Hepatocyte (in vitro differentiated cells): ENCODE results near the gene PIGU. TPM values are rescaled to one million over a fixed set of nuclear protein-coding genes. Genes with fewer than 3 reads are reported as not detected.
A peak's percentile ranks its signal among the peaks of the same experiment; 100 is the strongest.

Source experiments
- DNase-seq: peaks from one replicate; pipeline ENCODE4 v3.0.0-alpha.2; 2016; ENCODE audit warnings: low spot score
- H2AFZ ChIP-seq: fragments of 200-600 bp; sonication (generic); 2 replicates; pipeline ENCODE4 v1.6.0; 2016; ENCODE audit warnings: antibody characterized with exemption, mild to moderate bottlenecking
- H3K27ac ChIP-seq: fragments of 200-600 bp; sonication (generic); 2 replicates; pipeline ENCODE4 v1.5.1; 2016; ENCODE audit warnings: mild to moderate bottlenecking
- H3K27me3 ChIP-seq: fragments of 200-600 bp; sonication (generic); 2 replicates; pipeline ENCODE4 v1.6.1; 2016
- H3K36me3 ChIP-seq: fragments of 200-600 bp; sonication (generic); replicated peaks from 2 replicates; pipeline ENCODE4 v1.5.1; 2016; ENCODE audit warnings: low read depth; ENCODE audit not compliant: insufficient read depth
- H3K4me1 ChIP-seq: fragments of 200-600 bp; sonication (generic); 2 replicates; pipeline ENCODE4 v1.5.1; 2016; ENCODE audit warnings: mild to moderate bottlenecking, moderate library complexity; ENCODE audit not compliant: insufficient read depth
- H3K4me2 ChIP-seq: fragments of 200-600 bp; sonication (generic); 2 replicates; pipeline ENCODE4 v1.6.0; 2016
- H3K4me3 ChIP-seq: fragments of 200-600 bp; sonication (generic); 2 replicates; pipeline ENCODE4 v1.5.1; 2016; ENCODE audit warnings: mild to moderate bottlenecking
- H3K79me2 ChIP-seq: fragments of 200-600 bp; sonication (generic); 2 replicates; pipeline ENCODE4 v1.6.0; 2017; ENCODE audit warnings: mild to moderate bottlenecking
- H3K9me2 ChIP-seq: fragments of 200-600 bp; sonication (generic); replicated peaks from 2 replicates; pipeline ENCODE4 v1.6.0; 2017; ENCODE audit warnings: mild to moderate bottlenecking; ENCODE audit not compliant: insufficient read depth
- H3K9me3 ChIP-seq: fragments of 200-600 bp; sonication (generic); 2 replicates; pipeline ENCODE4 v1.5.1; 2016; ENCODE audit warnings: low read depth, mild to moderate bottlenecking
- H4K20me1 ChIP-seq: fragments of 200-600 bp; sonication (generic); 2 replicates; pipeline ENCODE4 v1.6.0; 2016; ENCODE audit warnings: mild to moderate bottlenecking; ENCODE audit not compliant: insufficient read depth, poor library complexity, severe bottlenecking
- EZH2 ChIP-seq: fragments of 200-600 bp; sonication (generic); IDR thresholded peaks from 2 replicates; pipeline ENCODE4 v1.6.1; 2016; ENCODE audit warnings: antibody characterized with exemption, mild to moderate bottlenecking, borderline replicate concordance
- EZH2phosphoT487 ChIP-seq: fragments of 200-600 bp; sonication (generic); IDR thresholded peaks from one replicate; pipeline ENCODE4 v1.6.1; 2018; ENCODE audit warnings: antibody characterized with exemption, mild to moderate bottlenecking, low read depth, moderate library complexity; ENCODE audit not compliant: unreplicated experiment, severe bottlenecking
- WGBS: methylation state at CpG from one replicate; pipeline ENCODE4 v1.1.6; 2016; ENCODE audit warnings: low lambda C conversion rate; ENCODE audit errors: missing lambda C conversion rate; 5-methylcytosine and 5-hydroxymethylcytosine counted together
- polyA plus RNA-seq: library from polyadenylated mRNA; unstranded; fragments of >200 nt; fragmentation: Nextera tagmentation; extraction: Ambion mirVana; gene quantifications from 2 replicates; pipeline ENCODE4 v1.2.1, GENCODE V29; 2016
- total RNA-seq: library from RNA; depleted of rRNA; stranded (reverse); fragments of >200 nt; gene quantifications from 2 replicates; pipeline ENCODE4 v1.2.3, GENCODE V29; 2014
- TF ChIP-seq, protein P1 (sequence below): fragments of 200-600 bp; sonication (generic); IDR thresholded peaks from 2 replicates; pipeline ENCODE4 v1.5.1; 2016; ENCODE audit warnings: antibody characterized with exemption, mild to moderate bottlenecking; ENCODE audit not compliant: poor library complexity

PIGU gene
- total and polyA plus RNA-seq, 2 experiments from 2014 or later = 19.3 to 31.5 TPM

DNA sequence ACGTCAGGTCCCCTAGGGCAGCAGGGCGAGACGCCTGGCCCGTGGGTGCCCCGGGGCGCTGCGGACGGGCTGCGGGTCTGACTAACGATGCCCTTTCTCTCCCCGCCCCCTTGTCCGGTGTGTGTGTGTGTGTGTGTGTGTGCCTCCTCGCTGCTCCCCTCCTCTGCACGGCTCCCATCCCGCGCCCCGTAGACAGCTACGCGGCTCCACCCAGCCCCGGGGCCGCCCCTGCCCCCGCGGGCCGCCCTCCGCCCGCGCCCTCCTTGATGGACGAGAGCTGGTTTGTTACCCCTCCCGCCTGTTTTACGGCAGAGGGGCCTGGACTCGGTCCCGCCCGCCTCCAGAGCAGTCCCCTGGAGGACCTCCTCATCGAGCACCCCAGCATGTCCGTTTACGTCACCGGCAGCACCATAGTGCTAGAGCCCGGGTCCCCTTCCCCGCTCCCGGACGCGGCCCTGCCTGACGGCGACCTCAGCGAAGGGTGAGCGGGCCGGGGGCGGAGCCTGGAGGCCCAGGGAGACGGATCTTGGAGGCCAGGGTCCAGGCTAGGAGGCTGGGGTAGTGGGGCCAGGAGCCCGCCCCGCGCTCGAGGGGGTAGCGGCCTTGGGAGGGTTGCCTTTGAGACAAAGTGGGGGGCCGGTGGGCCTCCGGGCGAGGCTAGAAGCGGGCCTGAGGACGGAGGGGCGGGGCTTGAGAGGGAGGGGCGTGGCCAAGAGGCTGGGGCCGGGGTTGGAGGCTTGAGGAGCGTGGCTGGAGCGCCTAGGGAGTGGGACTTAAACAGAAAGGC is 32.3 kb upstream of the PIGU start:
- no peaks in the 10 kb centered on the region for H3K27me3 ChIP-seq
- H3K4me1 ChIP-seq = peaks cover 17% of the 10 kb centered on the region
- no peaks in the 10 kb centered on the region for H3K9me3 ChIP-seq
- peak; percentile 88 for DNase-seq
- H3K4me2 ChIP-seq = peak overlapping the region; percentile 92
- H3K4me3 ChIP-seq = peak overlapping the region; percentile 87
- peak overlapping the region; percentile 86 for H3K27ac ChIP-seq
- WGBS = 1% methylated on average over 41 of the region's 64 CpGs
- H2AFZ ChIP-seq = peak overlapping the region; percentile 67
- H3K79me2 ChIP-seq = no peaks in the 10 kb centered on the region
- TF ChIP-seq EZH2 (no peak), EZH2phosphoT487 (no peak)
- TF ChIP-seq, protein P1, sequence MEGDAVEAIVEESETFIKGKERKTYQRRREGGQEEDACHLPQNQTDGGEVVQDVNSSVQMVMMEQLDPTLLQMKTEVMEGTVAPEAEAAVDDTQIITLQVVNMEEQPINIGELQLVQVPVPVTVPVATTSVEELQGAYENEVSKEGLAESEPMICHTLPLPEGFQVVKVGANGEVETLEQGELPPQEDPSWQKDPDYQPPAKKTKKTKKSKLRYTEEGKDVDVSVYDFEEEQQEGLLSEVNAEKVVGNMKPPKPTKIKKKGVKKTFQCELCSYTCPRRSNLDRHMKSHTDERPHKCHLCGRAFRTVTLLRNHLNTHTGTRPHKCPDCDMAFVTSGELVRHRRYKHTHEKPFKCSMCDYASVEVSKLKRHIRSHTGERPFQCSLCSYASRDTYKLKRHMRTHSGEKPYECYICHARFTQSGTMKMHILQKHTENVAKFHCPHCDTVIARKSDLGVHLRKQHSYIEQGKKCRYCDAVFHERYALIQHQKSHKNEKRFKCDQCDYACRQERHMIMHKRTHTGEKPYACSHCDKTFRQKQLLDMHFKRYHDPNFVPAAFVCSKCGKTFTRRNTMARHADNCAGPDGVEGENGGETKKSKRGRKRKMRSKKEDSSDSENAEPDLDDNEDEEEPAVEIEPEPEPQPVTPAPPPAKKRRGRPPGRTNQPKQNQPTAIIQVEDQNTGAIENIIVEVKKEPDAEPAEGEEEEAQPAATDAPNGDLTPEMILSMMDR = no peak
- no peaks in the 10 kb centered on the region for H3K9me2 ChIP-seq
- no peaks in the 10 kb centered on the region for H3K36me3 ChIP-seq
- H4K20me1 ChIP-seq = peaks cover 8% of the 10 kb centered on the region

DNA sequence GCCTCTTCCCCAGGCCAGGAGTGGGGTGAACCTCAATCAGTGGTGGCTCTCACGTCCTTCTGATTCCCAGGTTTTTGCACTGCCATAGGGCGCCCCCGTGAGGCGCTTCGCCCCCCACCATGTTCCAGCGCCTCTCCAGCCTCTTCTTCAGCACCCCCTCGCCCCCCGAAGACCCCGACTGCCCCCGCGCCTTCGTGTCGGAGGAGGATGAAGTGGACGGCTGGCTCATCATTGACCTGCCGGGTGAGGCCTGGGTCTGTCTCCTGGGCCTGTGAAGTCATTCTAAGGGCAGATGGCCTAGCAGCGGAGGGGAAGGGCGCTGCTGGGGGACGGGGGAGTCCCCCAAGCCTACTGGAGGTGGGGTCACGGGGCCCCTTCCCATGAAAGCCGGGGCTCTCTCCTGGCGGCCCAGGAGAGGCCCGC is 31.7 kb upstream of the PIGU start:
- H3K79me2 ChIP-seq = no peaks in the 10 kb centered on the region
- H3K4me2 ChIP-seq = peak overlapping the region; percentile 92
- no peaks in the 10 kb centered on the region for H3K27me3 ChIP-seq
- no peaks in the 10 kb centered on the region for H3K36me3 ChIP-seq
- H2AFZ ChIP-seq = peak overlapping the region; percentile 67
- peak overlapping the region; percentile 86 for H3K27ac ChIP-seq
- H3K4me3 ChIP-seq = peak overlapping the region; percentile 87
- DNase-seq = peak; percentile 63
- no peaks in the 10 kb centered on the region for H3K9me2 ChIP-seq
- TF ChIP-seq, protein P1 = peak; percentile 56
- no peak for TF ChIP-seq EZH2
- TF ChIP-seq EZH2phosphoT487 = no peak
- H4K20me1 ChIP-seq = peaks cover 8% of the 10 kb centered on the region
- no peaks in the 10 kb centered on the region for H3K9me3 ChIP-seq
- WGBS = 18% methylated on average over 7 of the region's 22 CpGs
- peaks cover 17% of the 10 kb centered on the region for H3K4me1 ChIP-seq

DNA sequence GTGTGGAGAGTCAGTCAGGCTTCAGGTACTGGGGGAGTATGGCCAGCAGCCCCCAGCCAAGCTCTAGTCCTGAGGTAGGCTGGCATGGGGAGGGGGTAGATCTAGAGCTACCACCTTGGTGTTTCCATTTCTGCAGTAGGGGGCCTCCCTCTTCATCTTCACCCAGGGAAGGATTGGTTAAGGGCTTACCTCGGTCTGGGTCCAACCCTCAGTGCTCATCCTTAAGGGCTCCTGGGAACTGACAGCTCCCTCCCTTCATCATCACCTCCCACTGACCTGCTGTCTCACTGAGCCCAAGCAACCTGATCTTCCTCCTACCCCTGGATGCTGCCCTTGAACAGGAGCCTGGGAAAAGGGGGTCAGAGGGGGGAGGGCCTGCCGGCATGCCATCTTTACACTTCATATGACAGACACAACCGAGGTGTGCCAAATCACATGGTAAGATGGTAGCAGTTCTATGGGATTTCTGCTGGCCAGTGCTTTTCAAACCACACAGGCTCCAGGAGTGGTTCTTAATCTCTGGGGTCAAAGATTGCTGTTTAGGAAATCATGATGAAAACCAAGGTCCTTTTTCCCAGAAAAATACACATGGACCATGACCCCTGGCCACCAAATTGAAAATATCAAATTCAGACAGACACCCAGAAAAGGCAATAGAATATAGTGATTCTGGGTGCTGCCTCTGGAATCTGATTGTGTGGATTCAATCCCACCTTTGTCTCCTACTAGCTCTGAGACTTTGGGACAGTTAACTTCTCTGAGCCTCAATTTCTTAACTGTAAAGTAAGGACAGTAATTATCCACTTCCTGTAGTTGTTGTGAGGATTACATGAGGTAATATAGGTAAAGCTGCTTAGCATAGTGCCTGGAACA is 30.3 kb upstream of the PIGU start:
- Histone ChIP-seq H3K27ac (no peak overlapping the region), H3K4me1 (peaks cover 14% of the 10 kb centered on the region), H3K9me2 (no peaks in the 10 kb centered on the region), H3K4me2 (no peak overlapping the region), H3K9me3 (no peaks in the 10 kb centered on the region), H3K27me3 (no peaks in the 10 kb centered on the region), H3K36me3 (no peaks in the 10 kb centered on the region), H3K79me2 (no peaks in the 10 kb centered on the region), H2AFZ (no peak overlapping the region), H3K4me3 (no peak overlapping the region), H4K20me1 (peaks cover 8% of the 10 kb centered on the region)
- TF ChIP-seq EZH2 = no peak
- no peak for TF ChIP-seq EZH2phosphoT487
- TF ChIP-seq, protein P1 = no peak
- no peak for DNase-seq
- 78% methylated on average over 3 of the region's 3 CpGs for WGBS
